Stimulated activated naive CD4-positive, alpha-beta T cell treated with Interleukin-2 at 50 U/mL for 16 hours (primary cell): ENCODE results near the gene PALLD.

Source experiments
- DNase-seq: peaks from one replicate; lab custom pipeline; 2025; lab: John Stamatoyannopoulos, UW

Gene PALLD

DNA sequence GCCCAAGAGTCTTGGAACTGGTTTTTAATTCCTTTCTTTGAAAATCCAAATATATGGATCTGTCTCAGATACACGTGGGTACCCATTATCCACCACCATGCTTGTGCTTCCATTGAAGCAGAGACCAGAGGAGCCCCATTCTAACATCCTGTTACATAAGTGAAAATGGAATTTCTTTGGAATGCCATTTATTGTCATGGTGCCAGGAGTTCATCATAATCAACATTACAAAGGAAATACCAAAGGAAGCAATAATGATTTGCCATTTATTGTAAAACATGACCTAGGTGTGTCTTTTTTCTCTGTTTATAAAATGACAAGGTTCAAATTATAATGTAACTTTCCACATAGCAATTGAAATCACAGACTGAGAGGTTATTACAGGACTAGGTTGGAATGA lies 61.7 kb downstream of the PALLD start:
- DNase-seq = no peak

DNA sequence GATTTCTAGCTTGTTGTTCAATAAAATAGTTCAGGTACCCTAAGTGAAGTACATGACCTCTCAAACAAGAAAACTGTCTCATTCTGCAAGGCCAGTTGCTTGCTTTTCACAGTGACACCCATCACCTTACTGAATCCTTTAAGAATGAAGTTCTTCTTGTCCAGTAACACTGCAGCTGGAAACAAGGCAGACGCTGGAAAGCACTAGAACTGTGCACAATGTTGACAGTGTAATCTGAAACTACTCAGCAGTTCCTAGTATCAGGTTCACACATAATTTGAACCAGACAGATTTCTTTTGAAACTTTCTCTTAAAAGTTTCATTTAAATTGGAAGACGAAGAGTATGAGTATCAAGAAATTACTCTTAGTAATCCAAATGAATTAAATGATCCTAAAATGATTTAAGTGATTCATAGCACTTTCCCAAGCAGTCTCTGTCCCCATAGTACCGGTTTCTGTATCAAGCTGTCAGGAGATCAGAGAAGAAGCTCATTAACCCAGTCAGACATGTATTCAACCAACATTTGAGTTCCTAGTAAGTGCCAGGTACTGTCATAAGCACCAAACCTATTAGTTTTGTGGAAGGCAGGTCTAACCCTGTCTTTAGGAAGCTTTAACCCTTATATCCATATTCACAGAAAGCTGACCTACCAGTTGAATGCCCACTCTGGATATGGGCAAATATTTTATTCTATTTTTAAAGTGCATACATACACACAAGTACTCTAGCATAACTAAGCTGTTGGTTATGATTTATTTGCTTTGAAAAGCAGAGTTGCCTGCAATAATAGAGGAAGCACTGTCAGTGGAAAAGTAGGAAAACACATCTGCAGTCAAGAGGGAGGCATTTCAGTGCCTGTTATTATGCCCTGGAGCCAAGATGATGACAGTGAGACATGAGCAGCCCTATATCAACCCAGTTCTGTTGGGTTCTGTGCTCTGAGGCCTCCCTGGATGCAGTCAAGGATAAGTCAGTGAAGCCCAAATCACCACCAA lies 63.6 kb downstream of the PALLD start:
- no peak for DNase-seq

DNA sequence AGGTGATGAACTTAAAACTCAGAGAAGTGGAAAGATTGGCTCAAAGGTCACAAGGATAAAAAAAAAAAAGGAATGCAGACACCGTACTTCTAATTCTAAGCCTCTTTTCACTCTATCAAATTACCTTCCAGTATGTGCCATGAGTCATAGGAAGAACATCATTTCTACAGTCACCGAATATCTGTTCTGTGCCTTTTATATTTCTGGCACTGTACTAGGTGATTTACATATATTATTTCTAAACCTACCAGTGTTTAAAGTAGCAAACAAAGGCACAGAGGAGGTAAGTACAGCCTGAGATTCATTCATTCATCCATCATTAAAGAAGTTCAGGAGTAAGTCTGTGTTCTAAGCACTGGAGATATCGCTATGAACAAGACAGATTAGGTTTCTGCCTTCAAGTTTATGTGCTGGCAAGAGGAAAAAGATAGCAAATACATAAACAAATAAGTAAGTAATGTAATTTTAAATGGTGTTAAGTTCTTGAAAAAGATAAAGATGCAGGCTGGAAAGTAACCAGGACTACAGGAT lies 65.3 kb downstream of the PALLD start:
- DNase-seq = no peak

DNA sequence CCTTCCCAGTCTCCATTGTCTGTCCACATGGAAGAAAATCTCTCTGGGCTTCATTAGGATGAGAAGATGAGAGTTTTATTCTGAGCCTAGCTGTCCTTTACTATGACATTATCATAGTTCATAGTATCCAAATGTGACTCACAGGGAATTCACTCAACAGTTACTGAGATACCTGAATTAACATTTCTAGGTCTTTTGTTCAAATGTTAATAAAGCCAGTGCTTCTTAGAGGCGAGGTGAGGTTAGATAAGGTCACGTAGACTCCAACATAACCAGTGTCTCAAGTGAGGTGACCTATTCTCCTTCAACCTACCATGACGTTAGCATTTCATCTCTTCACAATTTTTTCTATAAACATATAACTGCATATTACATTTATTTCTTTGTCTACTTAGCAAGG lies 67.2 kb downstream of the PALLD start:
- DNase-seq = no peak

DNA sequence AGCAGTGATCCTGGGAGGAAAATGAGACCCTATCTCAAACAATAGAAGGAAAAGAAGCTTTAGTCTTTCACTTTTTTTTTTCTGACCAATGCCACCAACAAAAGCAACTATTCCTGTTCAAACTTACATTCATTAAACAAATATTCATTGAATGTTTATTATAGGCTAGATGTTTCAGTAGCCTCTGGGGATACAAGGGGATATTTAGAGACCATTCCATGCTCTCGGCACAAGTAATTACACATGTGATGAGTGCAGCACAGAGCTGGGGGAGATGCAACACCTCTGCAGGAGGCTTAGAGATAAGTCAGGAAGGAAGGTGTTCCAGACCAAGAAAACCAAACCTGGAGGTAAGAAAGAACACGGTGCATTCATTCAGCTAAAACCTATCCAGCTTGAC lies 68.3 kb downstream of the PALLD start:
- DNase-seq = no peak

DNA sequence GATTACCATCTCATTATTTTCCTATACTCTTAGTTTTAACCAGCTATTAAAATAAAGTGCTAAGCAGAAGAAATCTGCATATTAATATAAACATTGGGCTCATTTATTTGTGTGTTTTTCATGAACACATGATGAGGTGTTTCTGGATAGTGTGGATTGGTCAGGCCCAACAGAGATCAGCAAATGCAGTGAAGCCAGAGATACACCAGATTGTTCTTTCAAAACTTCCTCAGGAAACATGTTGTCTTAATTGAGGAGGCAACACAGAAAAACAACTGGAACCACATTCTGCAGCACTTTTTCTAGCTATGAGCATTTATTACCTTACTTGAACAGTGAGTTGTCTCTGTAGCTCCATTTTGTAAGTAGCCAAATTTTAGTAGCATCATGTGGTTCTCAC lies 69.9 kb downstream of the PALLD start:
- DNase-seq = no peak

DNA sequence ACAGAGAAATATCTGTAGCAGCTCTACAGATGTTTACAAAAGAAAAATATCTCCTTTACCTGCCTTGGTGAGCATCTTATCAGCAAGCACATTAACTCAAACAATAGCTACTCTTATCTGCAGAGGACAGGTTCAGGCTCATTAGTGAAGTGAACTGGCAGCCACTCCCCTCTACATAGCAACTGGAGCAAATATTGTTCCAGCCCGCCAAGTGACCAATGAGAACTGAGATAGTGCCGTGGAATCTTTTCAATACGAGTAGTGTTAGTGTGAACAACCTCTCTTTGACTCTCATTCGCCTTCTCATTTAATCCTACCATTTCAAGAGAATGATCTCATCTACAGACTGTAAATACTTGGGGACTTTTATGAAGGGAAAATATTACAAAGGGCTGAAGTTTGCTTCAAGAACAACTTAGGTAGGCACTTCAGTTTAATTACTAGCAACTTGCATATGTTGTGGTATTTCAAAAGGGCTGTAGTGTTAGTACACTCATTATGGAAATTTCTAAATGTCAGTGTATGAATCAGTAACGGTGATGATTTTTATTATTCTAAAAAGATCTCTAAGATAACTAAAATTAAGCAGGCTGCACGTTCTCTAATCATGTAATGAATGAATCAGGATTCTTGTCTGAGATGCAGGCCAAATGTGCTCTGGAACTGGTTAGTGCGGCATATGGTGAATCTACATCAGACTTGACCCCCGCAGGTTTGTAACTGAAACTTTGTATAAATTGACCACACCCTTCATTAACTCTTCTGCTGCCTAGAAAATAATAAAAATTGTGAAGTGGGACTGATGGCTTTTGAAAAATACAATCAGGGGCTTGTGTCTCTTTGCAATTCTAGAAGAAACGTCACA lies 72.4 kb downstream of the PALLD start:
- peak; percentile 23 for DNase-seq

DNA sequence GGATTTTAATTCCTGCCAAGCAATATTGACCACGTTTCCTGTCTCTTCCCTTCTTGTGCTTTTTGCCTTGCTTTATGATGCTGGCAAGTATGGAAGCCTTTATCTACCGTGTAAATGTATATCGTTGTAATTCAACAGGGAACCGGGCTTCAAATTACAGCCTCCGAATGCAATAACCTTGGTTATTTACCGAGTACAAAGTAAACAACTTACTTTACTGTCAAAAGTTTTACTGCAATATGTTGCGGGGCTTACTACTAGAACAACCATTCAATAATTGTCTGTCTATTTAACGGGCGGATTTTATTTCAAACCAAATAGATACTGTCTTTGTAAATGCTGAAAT lies 73.1 kb downstream of the PALLD start:
- no peak for DNase-seq

DNA sequence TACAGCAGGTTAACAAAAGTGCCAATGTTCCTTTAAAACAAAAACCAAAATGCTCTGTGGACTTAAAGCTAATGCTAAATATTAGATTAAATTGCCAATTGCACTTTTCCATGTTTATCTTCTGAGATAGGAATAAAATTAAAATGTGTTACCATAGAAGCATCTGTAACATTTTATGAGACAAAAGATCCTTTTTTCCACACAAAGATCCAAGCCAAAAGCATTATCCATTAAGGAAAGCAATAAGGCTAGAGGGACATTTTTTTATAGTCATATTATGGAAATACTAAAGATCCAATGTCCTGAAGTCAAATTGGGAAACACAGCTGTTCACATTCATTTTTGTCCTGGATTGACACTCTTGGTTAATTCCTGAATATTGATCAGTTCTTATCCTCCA lies 73.6 kb downstream of the PALLD start:
- DNase-seq = no peak

DNA sequence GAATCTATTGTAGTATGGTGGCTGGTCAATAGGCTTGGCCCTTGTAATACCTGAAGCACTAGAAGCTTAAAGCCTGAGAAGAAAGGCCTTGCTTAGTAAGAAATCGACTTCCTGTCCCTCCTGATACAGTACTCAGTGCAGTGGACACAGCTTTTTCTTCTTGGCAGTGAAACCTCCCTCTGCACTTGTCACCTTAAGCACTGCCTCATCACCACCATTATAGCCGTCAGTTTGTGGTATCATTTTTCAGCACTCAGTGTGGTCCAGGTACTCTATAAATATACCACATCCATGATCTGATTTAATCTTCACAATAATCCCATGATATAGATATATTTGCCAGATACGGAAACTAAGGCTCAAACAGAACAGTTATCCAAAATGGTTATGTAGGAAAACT lies 75.2 kb downstream of the PALLD start:
- DNase-seq = no peak

DNA sequence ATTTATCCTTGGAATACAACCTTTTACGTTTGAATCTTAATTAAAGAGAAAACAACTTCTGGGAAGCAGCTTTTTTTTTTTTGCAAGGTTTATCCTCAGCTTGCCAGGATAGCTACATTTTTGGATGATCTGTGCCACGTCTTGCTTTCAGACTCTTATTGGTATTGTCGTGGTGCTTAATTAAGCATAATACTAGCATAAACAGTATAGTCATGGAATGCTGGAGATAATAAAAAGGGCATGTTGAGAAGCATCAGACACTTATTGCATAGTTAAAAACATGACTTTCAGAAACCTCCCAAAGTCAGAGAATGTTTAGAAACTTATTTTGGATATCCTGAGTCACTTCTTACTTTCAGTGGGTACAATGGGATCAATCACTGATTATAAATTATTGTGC lies 77.0 kb downstream of the PALLD start:
- DNase-seq = no peak

DNA sequence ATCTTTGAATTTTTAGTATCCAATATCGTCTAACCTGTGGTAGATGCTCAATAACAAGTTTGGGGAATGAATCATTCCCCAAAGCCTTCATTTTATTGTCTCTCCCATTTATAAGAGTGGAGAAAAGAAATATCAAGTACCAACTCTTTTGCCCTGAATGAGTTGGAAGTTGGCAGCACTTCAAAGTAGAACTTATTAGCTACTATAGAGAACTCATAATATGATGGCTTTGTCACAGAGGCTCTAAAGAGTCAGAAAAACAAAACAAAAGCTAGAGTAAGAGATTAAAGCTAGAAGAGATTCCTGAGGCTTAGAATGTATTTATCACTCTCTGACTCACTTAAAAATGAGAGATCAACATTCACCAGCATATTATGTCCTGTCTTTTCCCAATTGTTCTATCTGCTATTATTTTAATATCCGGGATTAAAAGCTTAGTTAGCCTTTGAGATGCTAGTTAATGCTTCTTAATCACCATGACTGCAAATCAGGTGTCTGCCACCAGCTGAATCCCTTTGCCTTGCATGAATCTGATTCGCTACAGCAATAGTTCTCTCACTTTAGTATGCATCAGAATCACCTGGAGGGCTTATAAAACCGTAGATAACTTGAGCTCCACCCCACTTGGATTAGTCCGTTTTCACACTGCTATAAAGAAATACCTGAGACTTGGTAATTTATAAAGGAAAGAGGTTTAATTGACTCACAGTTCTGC lies 77.9 kb downstream of the PALLD start:
- no peak for DNase-seq

DNA sequence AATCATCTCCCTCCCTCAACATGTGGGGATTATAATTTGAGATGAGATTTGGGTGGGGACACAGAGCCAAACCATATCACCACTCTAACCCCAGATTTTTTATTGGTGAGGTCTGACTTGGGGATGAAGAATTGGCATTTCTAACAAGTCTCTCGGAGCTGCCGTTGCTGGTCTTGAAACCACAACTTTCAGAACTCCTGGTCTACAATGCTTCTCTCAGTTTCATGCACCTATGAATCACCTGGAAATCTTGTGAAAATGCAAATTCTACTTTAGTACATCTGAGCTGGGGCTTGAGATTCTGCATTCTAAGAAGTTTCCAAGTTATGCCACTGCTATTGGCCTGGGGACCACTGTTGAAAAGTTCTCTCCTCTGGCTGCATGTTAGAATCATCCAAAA lies 78.6 kb downstream of the PALLD start:
- DNase-seq = no peak

DNA sequence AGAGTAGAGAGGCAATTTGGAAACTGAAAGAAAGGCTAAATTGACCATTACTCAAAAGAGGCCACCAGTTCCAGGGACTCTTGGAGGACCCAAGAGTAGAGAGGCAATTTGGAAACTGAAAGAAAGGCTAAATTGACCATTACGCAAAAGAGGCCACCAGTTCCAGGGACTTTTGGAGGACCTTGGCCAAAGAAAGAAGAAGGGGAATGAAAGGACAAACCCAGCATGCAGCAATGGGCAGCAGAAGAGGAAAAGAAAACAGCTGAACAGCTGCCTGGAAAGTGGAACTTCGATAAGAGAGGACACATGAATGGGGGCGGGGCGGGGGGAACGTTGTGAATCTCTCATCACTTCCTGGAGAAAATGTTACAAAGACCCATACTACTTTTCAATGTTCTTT lies 80.8 kb downstream of the PALLD start:
- no peak for DNase-seq

DNA sequence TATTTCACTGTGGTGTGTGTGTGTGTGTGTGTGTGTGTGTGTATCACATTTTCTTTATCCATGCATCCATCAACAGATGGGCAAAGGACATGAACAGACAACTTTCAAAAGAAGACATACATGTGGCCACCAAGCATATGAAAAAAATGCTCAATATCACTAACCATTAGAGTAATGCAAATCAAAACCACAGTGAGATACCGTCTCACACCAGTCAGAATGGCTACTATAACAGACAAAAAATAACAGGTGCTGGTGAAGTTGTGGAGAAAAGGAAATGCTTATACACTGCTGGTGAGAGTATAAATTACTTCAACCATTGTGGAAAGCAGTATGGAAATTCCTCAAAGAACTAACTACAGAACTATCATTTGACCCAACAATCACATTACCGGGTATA lies 83.4 kb downstream of the PALLD start:
- DNase-seq = no peak

DNA sequence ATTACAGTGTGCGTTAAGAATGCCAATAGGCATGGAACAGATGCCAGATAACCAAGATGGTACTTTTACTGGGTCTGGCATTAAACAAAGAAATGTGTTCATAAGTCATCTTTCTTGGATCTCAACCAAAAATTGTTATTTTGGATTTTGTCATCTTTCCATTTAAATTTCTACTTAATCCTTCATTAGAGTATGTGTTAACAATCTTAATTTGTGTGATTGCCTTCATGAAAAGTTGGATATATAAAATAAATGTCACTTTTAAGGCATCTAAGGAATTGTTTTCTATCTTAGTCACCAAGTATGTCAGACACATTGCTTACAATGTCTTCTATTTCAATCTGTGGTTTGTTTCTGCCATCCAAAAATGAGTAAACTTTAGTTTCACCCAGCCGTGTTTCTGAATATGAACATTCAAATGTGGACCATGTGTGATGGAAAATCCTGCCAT lies 87.5 kb downstream of the PALLD start:
- DNase-seq = no peak

DNA sequence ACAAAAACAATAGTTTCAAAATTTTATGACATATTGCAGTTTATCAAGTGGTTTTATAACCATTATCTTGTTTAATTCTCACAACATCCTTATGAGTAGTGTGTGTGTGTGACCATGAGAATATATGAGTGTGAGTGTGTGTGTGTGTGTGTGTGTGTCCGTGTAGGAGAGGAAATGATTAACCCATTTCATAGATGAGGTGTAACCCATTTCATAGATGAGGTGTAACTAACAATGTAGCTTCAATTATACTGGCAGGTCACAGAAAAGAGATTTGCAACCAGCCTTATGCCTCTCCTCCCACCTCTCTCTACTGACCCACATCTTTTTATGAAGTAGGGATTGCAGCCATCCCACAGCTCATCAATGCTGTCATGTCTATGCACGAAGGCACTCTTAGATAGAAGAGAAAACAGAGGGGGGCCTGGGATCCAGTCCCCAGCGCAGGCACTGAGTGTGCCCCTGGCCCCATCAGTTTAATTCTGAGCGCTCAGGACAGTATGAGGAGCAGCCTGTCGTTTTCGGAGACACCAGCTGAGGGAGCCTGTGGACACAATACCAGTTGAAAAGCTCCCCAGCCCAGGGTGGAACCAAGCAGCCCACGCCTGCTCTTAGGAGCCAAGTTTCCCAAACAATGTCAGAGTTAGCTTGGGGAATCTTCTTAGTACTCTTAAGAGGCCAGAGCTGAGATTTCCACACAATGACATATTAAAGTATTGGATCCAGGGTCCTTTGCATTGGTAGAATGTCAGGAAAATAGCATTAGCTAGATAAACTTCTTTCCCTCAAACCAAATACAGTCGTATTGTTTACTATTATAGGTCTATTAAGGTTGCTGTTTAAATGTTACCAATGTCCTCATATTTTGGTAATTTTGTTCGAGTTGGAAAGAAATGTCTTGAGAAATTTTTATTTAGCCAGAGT lies 88.6 kb downstream of the PALLD start:
- no peak for DNase-seq

DNA sequence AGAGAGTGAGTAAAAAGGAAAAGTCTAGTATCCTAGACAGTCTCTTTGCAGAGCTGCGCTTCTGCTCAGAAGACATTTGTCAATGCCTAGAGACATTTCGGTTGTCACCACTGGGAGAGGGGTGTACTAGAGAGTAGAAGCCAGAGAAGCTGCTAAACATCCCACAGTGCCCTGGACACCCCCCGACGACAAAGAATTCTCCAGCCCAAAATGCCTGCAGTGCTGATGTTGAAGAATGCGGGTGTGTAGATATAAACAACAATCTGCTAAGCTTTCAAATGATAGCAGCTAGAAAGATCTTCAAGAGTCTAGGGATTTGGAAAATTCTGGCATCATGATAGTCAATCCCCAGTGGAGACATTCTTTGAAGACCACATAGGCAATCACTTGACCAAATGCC lies 90.1 kb downstream of the PALLD start:
- DNase-seq = no peak

DNA sequence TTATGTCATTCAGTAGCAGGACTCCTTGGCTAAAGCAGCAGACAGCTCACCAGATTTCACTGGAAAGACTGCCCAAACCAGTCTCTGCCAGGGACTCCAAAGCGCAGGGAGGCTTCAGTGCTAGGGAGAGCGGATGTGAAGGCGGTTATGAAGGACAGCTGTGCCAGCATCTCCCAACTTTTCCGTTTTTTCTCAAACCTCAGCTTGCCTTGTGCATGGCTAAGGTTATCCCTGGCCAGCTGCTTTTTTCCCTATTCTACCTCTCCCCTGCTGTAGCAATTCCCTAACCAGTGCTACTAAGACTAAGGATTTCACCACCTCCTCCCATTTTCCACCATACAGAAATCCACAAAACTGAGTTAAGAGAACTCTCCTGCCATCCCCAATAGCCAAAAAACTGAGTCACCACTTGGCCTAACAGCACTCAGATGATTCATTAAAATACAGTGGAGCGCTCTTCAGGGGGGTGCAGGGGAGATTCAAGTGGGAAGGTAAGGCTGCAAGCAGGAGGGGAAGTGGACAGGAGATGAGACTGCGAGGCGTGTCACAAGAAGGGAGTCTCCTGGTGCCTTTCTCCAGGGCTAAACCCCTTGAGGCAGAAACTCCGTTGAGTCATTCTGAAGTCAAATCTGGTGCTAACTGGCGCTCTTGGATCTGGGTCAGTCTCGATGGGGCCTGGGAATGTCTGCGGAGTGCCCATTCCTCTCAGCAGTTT lies 90.7 kb downstream of the PALLD start:
- DNase-seq = no peak

DNA sequence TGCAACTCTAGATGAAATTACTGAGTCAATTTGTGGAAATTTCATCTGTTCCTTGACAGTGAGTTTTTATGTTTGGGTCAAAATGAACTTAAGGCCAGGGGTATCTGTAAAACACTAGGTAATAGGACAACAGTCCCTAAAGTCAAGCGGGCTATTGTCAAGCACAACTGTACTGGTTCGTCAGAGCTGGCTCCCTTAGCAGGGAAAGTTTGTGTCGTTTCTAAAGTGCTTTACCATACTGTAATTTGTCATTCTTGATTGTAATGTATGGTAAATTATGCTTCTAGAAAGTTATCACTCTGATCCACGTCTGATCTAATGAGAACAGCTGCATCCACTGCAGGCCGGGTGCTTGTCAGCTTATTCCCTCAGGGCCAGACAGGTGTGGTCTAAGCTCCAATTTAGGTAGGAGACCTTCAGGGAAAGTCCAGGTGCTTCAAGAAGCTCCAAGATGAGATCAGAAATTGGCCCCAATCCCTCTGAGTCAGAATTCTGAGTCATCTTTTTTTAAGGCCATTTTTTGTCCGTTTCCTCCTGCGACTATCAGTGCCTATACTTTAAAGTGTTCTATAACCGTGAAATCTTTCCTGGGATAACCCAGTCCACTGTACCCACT lies 92.2 kb downstream of the PALLD start:
- DNase-seq = no peak
